GM23338 (cell line): ENCODE data around the gene CRELD1. TPM values are rescaled to one million over a fixed set of nuclear protein-coding genes. Genes with fewer than 3 reads are reported as not detected.
A peak's percentile ranks its signal among the peaks of the same experiment; 100 is the strongest.

Experiments
- ATAC-seq: fragments of 200-7000 bp; cut with Tn5 transposase; 3 replicates; pipeline ENCODE4 v1.9.1; 2020
- DNase-seq: peaks from one replicate; pipeline ENCODE4 v3.0.0-alpha.2; 2015; ENCODE audit warnings: low spot score
- H2AFZ ChIP-seq: fragments of 200-600 bp; sonication (generic); 2 replicates; pipeline ENCODE4 v1.8.0; 2016; ENCODE audit warnings: antibody characterized with exemption, mild to moderate bottlenecking, moderate library complexity
- H3F3A ChIP-seq: fragments of 200-600 bp; sonication (generic); replicated peaks from 2 replicates; pipeline ENCODE4 v1.8.0; 2017; ENCODE audit warnings: antibody characterized with exemption, mixed run types, low read depth
- H3K27ac ChIP-seq: fragments of 200-600 bp; sonication (generic); 2 replicates; pipeline ENCODE4 v1.6.1; 2016; ENCODE audit warnings: low read depth
- H3K27me3 ChIP-seq: fragments of 200-600 bp; sonication (generic); 2 replicates; pipeline ENCODE4 v1.8.0; 2016; ENCODE audit warnings: mild to moderate bottlenecking, mixed run types, moderate library complexity; ENCODE audit not compliant: insufficient read depth
- H3K36me3 ChIP-seq: fragments of 200-600 bp; sonication (generic); 2 replicates; pipeline ENCODE4 v1.8.0; 2016; ENCODE audit warnings: mild to moderate bottlenecking; ENCODE audit not compliant: insufficient read depth
- H3K4me1 ChIP-seq: fragments of 200-600 bp; sonication (generic); 2 replicates; pipeline ENCODE4 v1.8.0; 2016; ENCODE audit warnings: mild to moderate bottlenecking, moderate library complexity; ENCODE audit not compliant: insufficient read depth
- H3K4me2 ChIP-seq: fragments of 200-600 bp; sonication (generic); 2 replicates; pipeline ENCODE4 v1.7.1; 2017; ENCODE audit warnings: mixed run types
- H3K4me3 ChIP-seq: fragments of 200-600 bp; sonication (generic); 2 replicates; pipeline ENCODE4 v1.6.1; 2016; ENCODE audit warnings: mixed run types
- H3K79me2 ChIP-seq: fragments of 200-600 bp; sonication (generic); replicated peaks from 2 replicates; pipeline ENCODE4 v1.8.0; 2017; ENCODE audit warnings: mild to moderate bottlenecking; ENCODE audit not compliant: insufficient read depth
- H3K9me2 ChIP-seq: fragments of 200-600 bp; sonication (generic); 2 replicates; pipeline ENCODE4 v1.8.0; 2017; ENCODE audit not compliant: insufficient read depth
- H4K20me1 ChIP-seq: fragments of 200-600 bp; sonication (generic); replicated peaks from 2 replicates; pipeline ENCODE4 v1.8.0; 2017; ENCODE audit warnings: mild to moderate bottlenecking; ENCODE audit not compliant: insufficient read depth
- H3K27ac Mint-ChIP-seq: 2 replicates; pipeline ENCODE4 v1.8.0; 2020; ENCODE audit warnings: inconsistent platforms, mild to moderate bottlenecking, moderate library complexity, mixed read lengths
- H3K27me3 Mint-ChIP-seq: 3 replicates; pipeline ENCODE4 v1.8.0; 2022; ENCODE audit warnings: low read depth, mild to moderate bottlenecking, moderate library complexity, mixed read lengths, inconsistent platforms; ENCODE audit not compliant: insufficient read depth, poor library complexity
- H3K36me3 Mint-ChIP-seq: 3 replicates; pipeline ENCODE4 v1.8.0; 2021; ENCODE audit warnings: low read depth, mild to moderate bottlenecking, inconsistent platforms, moderate library complexity, mixed read lengths
- H3K4me1 Mint-ChIP-seq: 3 replicates; pipeline ENCODE4 v1.8.0; 2020; ENCODE audit warnings: mild to moderate bottlenecking, inconsistent platforms, mixed read lengths
- H3K4me3 Mint-ChIP-seq: 3 replicates; pipeline ENCODE4 v1.8.0; 2021; ENCODE audit warnings: moderate library complexity, mild to moderate bottlenecking, inconsistent platforms, mixed read lengths
- H3K9me3 Mint-ChIP-seq: 3 replicates; pipeline ENCODE4 v1.8.0; 2020; ENCODE audit warnings: moderate library complexity, mild to moderate bottlenecking, inconsistent platforms, mixed read lengths
- CREB1 ChIP-seq: fragments of 250-450 bp; sonication (Bioruptor Pico); IDR thresholded peaks from 2 replicates; pipeline ENCODE4 v1.5.0; 2020; ENCODE audit warnings: low read depth, mild to moderate bottlenecking, moderate library complexity
- EZH2 ChIP-seq: fragments of 200-600 bp; sonication (generic); IDR thresholded peaks from one replicate; pipeline ENCODE4 v1.8.0; 2017; ENCODE audit warnings: antibody characterized with exemption, mild to moderate bottlenecking, low read depth; ENCODE audit not compliant: unreplicated experiment
- EZH2phosphoT487 ChIP-seq: fragments of 200-600 bp; sonication (generic); IDR thresholded peaks from one replicate; pipeline ENCODE4 v1.8.1; 2018; ENCODE audit warnings: antibody characterized with exemption; ENCODE audit not compliant: unreplicated experiment
- JUNB ChIP-seq: IDR thresholded peaks from one replicate; pipeline ENCODE4 v1.6.1; 2016; ENCODE audit warnings: antibody characterized with exemption; ENCODE audit not compliant: unreplicated experiment
- NANOG ChIP-seq: IDR thresholded peaks from 2 replicates; pipeline ENCODE4 v1.6.1; 2016; ENCODE audit warnings: antibody characterized with exemption, borderline replicate concordance
- POLR2AphosphoS5 ChIP-seq: IDR thresholded peaks from 2 replicates; pipeline ENCODE4 v1.6.1; 2016; ENCODE audit warnings: antibody characterized with exemption, low read depth
- ZNF114 ChIP-seq: fragments of 250-450 bp; sonication (Bioruptor Pico); IDR thresholded peaks from 2 replicates; pipeline ENCODE4 v1.5.0; 2020; ENCODE audit warnings: mild to moderate bottlenecking, moderate library complexity
- ZNF331 ChIP-seq: fragments of 250-450 bp; sonication (Bioruptor Pico); IDR thresholded peaks from 2 replicates; pipeline ENCODE4 v1.5.0; 2020; ENCODE audit warnings: low read depth, mild to moderate bottlenecking, moderate library complexity
- polyA plus RNA-seq: library from polyadenylated mRNA; unstranded; fragments of >200 nt; fragmentation: Nextera tagmentation; extraction: Ambion mirVana; gene quantifications from 2 replicates; pipeline ENCODE4 v1.2.1, GENCODE V29; 2016
- total RNA-seq: library from RNA; depleted of rRNA; stranded (reverse); fragments of >200 nt; shearing (Covaris generic); gene quantifications from 2 replicates; pipeline ENCODE4 v1.2.3, GENCODE V29; 2014
- TF ChIP-seq, protein P1 (sequence below): IDR thresholded peaks from one replicate; pipeline ENCODE4 v1.6.1; 2018; ENCODE audit warnings: antibody characterized with exemption; ENCODE audit not compliant: unreplicated experiment
- TF ChIP-seq, protein P2 (sequence below), 2 experiments: fragments of 200-600 bp in 1 of 2; sonication (generic) in 1 of 2; conservative IDR thresholded peaks; 2 replicates each; pipeline versions ENCODE4 v1.5.1 to v1.6.1; 2016 to 2017; ENCODE audit warnings: antibody characterized with exemption in 2 of 2, low read depth in 2 of 2, mild to moderate bottlenecking in 2 of 2, moderate library complexity in 1 of 2
- TF ChIP-seq, protein P3 (sequence below): IDR thresholded peaks from 2 replicates; pipeline ENCODE4 v1.6.1; 2016; ENCODE audit warnings: antibody characterized with exemption

Gene CRELD1
- total and polyA plus RNA-seq, 2 experiments from 2014 or later = 11.5 to 13.1 TPM

DNA sequence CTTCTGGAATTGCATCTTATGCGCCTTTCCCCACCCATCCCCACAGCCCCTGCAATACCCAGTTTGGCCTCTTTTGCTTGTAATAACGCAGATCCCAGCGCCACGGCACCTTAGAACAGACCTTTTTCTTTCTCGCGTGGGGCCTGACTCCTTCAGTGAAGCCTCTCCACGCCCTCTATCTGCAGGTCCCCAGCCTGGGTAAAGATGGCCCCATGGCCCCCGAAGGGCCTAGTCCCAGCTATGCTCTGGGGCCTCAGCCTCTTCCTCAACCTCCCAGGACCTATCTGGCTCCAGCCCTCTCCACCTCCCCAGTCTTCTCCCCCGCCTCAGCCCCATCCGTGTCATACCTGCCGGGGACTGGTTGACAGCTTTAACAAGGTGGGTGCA, 594 bp downstream of the CRELD1 start:
- Histone ChIP-seq H3K4me1 (peaks cover 5% of the 10 kb centered on the region), H3K9me2 (no peaks in the 10 kb centered on the region), H4K20me1 (no peaks in the 10 kb centered on the region), H3K4me3 (peak overlapping the region; percentile 85), H3K27ac (no peak overlapping the region), H2AFZ (peak overlapping the region; percentile 99), H3K4me2 (peak overlapping the region; percentile 93), H3F3A (0 out of 2 replicates have a peak, but pooled peaks cover 5% of the 10 kb centered on the region), H3K27me3 (peaks cover 8% of the 10 kb centered on the region; the same call in 1 of the 2 replicates), H3K79me2 (no peaks in the 10 kb centered on the region; the same call in 1 of the 2 replicates), H3K36me3 (peaks cover 6% of the 10 kb centered on the region; the same call in 1 of the 2 replicates)
- Mint-ChIP-seq H3K36me3 (peaks cover 22% of the 10 kb centered on the region), H3K27me3 (peaks cover 11% of the 10 kb centered on the region), H3K9me3 (peaks cover 12% of the 10 kb centered on the region; the same call in 2 of the 3 replicates), H3K4me3 (peak overlapping the region; percentile 89), H3K4me1 (peaks cover 10% of the 10 kb centered on the region), H3K27ac (peak overlapping the region; percentile 92; the same call in 1 of the 2 replicates)
- peak; percentile 7 for ATAC-seq
- DNase-seq = peak; percentile 64
- TF ChIP-seq EZH2phosphoT487 = no peak
- TF ChIP-seq, protein P1, sequence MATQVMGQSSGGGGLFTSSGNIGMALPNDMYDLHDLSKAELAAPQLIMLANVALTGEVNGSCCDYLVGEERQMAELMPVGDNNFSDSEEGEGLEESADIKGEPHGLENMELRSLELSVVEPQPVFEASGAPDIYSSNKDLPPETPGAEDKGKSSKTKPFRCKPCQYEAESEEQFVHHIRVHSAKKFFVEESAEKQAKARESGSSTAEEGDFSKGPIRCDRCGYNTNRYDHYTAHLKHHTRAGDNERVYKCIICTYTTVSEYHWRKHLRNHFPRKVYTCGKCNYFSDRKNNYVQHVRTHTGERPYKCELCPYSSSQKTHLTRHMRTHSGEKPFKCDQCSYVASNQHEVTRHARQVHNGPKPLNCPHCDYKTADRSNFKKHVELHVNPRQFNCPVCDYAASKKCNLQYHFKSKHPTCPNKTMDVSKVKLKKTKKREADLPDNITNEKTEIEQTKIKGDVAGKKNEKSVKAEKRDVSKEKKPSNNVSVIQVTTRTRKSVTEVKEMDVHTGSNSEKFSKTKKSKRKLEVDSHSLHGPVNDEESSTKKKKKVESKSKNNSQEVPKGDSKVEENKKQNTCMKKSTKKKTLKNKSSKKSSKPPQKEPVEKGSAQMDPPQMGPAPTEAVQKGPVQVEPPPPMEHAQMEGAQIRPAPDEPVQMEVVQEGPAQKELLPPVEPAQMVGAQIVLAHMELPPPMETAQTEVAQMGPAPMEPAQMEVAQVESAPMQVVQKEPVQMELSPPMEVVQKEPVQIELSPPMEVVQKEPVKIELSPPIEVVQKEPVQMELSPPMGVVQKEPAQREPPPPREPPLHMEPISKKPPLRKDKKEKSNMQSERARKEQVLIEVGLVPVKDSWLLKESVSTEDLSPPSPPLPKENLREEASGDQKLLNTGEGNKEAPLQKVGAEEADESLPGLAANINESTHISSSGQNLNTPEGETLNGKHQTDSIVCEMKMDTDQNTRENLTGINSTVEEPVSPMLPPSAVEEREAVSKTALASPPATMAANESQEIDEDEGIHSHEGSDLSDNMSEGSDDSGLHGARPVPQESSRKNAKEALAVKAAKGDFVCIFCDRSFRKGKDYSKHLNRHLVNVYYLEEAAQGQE = no peak
- TF ChIP-seq, protein P2, sequence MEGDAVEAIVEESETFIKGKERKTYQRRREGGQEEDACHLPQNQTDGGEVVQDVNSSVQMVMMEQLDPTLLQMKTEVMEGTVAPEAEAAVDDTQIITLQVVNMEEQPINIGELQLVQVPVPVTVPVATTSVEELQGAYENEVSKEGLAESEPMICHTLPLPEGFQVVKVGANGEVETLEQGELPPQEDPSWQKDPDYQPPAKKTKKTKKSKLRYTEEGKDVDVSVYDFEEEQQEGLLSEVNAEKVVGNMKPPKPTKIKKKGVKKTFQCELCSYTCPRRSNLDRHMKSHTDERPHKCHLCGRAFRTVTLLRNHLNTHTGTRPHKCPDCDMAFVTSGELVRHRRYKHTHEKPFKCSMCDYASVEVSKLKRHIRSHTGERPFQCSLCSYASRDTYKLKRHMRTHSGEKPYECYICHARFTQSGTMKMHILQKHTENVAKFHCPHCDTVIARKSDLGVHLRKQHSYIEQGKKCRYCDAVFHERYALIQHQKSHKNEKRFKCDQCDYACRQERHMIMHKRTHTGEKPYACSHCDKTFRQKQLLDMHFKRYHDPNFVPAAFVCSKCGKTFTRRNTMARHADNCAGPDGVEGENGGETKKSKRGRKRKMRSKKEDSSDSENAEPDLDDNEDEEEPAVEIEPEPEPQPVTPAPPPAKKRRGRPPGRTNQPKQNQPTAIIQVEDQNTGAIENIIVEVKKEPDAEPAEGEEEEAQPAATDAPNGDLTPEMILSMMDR (conservative IDR thresholded peaks at IDR 0.05; ENCODE audit: low read depth in 2 of 2) = peak in 1 of 2 experiments; percentile 27; a peak in 1 of 4 replicates
- no peak for TF ChIP-seq ZNF331 (CRISPR knock-in tag)

DNA sequence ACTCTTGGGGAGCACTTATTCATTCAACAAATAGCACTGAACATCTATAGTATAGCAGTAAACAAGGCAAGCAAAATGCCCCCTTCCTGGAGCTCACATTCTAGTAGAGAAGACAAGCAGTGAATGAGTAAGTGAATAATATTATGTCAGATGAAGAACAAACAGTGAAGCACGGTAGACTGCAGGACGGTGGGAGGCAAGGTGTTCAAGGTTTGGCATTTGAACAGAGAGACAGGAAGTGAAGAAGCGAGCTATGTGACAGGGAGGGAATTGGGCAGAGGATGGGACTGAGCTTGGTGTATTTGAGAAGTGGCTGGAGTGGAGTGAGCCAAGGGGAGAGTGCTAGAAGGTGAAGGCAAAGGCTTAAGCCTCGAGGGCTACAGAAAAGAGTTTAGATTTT, 1.4 kb downstream of the CRELD1 start:
- no peak overlapping the region for H2AFZ ChIP-seq
- H3K4me1 ChIP-seq = peaks cover 5% of the 10 kb centered on the region
- no peak overlapping the region for H3K27ac ChIP-seq
- DNase-seq (no peak), ATAC-seq (no peak)
- Mint-ChIP-seq H3K27ac (no peak overlapping the region), H3K9me3 (peaks cover 12% of the 10 kb centered on the region; the same call in 2 of the 3 replicates), H3K36me3 (peaks cover 24% of the 10 kb centered on the region), H3K27me3 (peaks cover 11% of the 10 kb centered on the region), H3K4me3 (peak overlapping the region; percentile 89; the same call in 1 of the 3 replicates), H3K4me1 (peaks cover 10% of the 10 kb centered on the region)
- H3K4me3 ChIP-seq = no peak overlapping the region
- H3K9me2 ChIP-seq = no peaks in the 10 kb centered on the region
- H4K20me1 ChIP-seq = no peaks in the 10 kb centered on the region
- no peaks in the 10 kb centered on the region; the same call in 1 of the 2 replicates for H3K79me2 ChIP-seq
- H3K4me2 ChIP-seq = no peak overlapping the region
- H3K36me3 ChIP-seq = peaks cover 6% of the 10 kb centered on the region; the same call in 1 of the 2 replicates
- 0 out of 2 replicates have a peak, but pooled peaks cover 5% of the 10 kb centered on the region for H3F3A ChIP-seq
- peaks cover 8% of the 10 kb centered on the region; the same call in 1 of the 2 replicates for H3K27me3 ChIP-seq
- TF ChIP-seq ZNF331 (CRISPR knock-in tag) (no peak), JUNB (no peak), NANOG (no peak), CREB1 (CRISPR knock-in tag) (no peak), EZH2phosphoT487 (no peak), POLR2AphosphoS5 (no peak), EZH2 (no peak), ZNF114 (CRISPR knock-in tag) (no peak)
- TF ChIP-seq, protein P3, sequence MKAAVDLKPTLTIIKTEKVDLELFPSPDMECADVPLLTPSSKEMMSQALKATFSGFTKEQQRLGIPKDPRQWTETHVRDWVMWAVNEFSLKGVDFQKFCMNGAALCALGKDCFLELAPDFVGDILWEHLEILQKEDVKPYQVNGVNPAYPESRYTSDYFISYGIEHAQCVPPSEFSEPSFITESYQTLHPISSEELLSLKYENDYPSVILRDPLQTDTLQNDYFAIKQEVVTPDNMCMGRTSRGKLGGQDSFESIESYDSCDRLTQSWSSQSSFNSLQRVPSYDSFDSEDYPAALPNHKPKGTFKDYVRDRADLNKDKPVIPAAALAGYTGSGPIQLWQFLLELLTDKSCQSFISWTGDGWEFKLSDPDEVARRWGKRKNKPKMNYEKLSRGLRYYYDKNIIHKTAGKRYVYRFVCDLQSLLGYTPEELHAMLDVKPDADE = no peak
- TF ChIP-seq, protein P1 = no peak
- TF ChIP-seq, protein P2 (conservative IDR thresholded peaks at IDR 0.05; ENCODE audit: low read depth in 2 of 2) = no peak
